Activated naive CD4-positive, alpha-beta T cell treated with anti-CD3 and anti-CD28 coated beads for 36 hours (primary cell): ENCODE measurements around the gene GPR78. TPM values are rescaled to one million over a fixed set of nuclear protein-coding genes. Genes with fewer than 3 reads are reported as not detected.

Experiments used
- CTCF ChIA-PET: fragments of 350-600 bp; sonication (Branson Sonifier 250); formaldehyde crosslinking; loops from one replicate; lab custom pipeline; 2021; ENCODE audit warnings: antibody characterized with exemption; lab: Charles Lee
- DNase-seq: peaks from one replicate; pipeline ENCODE4 v3.0.0-alpha.2; 2020
- H3K27ac Mint-ChIP-seq: one replicate; pipeline ENCODE4 v1.8.0; 2021; ENCODE audit warnings: mild to moderate bottlenecking, mixed read lengths
- H3K27me3 Mint-ChIP-seq: one replicate; pipeline ENCODE4 v1.8.0; 2021; ENCODE audit warnings: low read depth, mixed read lengths
- H3K36me3 Mint-ChIP-seq: one replicate; pipeline ENCODE4 v1.8.0; 2021; ENCODE audit warnings: low read depth, mixed read lengths
- H3K4me1 Mint-ChIP-seq: one replicate; pipeline ENCODE4 v1.8.0; 2021; ENCODE audit warnings: low read depth, mixed read lengths
- H3K4me3 Mint-ChIP-seq: one replicate; pipeline ENCODE4 v1.8.0; 2021; ENCODE audit warnings: mild to moderate bottlenecking, moderate library complexity, mixed read lengths
- H3K9me3 Mint-ChIP-seq: one replicate; pipeline ENCODE4 v1.8.0; 2021; ENCODE audit warnings: mixed read lengths
- intact Hi-C: fragments of 100-400 bp; cut with micrococcal nuclease; formaldehyde crosslinking; loops from one replicate; pipeline ENCODE4 v1.15.1; 2023
- total RNA-seq, 2 experiments: library from RNA; stranded (reverse); gene quantifications; one replicate each; pipeline ENCODE4 v1.2.3, GENCODE V29; 2021

Gene GPR78
- total RNA-seq, 2 experiments from 2014 or later, result not detected

DNA sequence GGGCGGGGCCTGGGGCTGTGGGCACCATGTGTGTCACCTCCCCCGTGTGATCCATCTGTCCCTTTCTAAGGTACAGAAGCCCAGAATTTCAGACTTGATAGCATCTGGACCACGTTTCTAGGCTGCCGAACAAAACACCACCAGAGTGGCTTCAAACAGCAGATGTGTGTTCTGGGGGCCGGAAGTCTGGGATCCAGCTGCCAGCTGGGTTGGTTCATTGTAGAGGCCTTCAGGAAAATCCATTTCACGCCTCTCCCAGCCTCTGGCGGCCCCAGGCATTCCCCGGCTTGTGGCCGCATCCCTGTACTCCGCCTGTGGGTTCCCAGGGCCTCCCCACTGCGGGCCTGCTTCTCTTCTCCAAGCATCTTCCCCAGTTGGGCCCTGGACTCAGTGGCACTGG, 39.6 kb upstream of the GPR78 start:
- Mint-ChIP-seq H3K4me3 (no peak overlapping the region), H3K27ac (no peak overlapping the region), H3K9me3 (no peaks in the 10 kb centered on the region), H3K36me3 (no peaks in the 10 kb centered on the region), H3K4me1 (peaks cover 6% of the 10 kb centered on the region), H3K27me3 (no peaks in the 10 kb centered on the region)
- intact Hi-C loops, result no loop called here
- CTCF ChIA-PET, result no interaction called here
- DNase-seq, result no peak

DNA sequence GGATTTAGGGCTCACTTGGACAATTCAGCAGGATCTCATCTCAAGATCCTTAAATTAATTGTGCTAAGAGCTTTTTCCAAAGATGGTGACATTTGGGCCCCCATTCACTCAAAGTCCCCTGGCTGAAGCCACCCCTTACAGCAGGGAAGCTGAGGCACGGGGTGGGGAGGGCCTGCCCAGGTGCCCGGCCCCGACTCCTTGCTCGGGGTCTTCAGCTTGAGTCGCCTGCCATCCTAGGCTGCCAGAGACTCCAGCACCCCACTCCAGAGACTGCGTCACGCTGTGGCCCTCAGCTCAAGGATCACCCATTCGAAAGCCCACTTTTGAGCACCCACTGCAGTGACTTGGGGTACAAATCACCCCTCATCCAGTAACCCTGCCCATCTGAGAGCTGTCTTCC, 39.2 kb upstream of the GPR78 start:
- CTCF ChIA-PET, result no interaction called here
- Mint-ChIP-seq H3K9me3 (no peaks in the 10 kb centered on the region), H3K27me3 (no peaks in the 10 kb centered on the region), H3K4me1 (peaks cover 6% of the 10 kb centered on the region), H3K36me3 (no peaks in the 10 kb centered on the region), H3K4me3 (no peak overlapping the region), H3K27ac (no peak overlapping the region)
- DNase-seq, result no peak
- intact Hi-C loops, result no loop called here

DNA sequence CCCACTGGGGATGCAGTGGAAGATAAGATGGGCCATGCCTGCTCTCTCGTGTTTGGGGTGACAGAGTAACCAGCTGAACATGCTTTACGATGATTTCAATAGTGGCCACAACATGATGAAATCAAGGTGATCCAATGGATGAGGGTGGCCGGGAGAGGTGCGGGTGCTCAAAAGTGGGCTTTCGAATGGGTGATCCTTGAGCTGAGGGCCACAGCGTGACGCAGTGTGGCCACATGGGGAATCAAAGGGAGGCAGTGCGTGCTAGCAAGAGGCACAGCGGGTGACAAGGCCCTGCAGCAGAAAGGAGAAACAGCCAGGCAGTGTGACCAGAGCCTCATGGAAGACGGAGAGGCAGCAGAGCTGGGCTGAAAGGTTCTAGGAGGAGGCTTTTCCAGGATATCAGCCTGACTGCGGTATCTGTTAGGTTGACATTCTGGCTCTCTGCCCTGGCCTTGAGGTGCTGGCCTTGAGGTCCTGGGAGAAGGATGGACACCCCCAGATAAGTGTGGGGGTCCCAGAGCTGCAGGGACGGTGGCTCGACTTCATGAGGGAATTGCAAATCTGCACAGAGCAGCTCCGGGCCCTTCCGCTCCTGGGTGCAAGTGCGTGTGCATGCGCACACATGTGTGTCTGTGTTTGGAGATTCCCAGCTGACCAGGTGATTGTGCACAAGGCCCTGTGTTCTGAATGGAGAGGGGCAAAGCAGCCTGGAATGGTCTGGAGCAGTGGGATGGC, 38.0 kb upstream of the GPR78 start:
- H3K4me1 Mint-ChIP-seq, result peaks cover 6% of the 10 kb centered on the region
- H3K27ac Mint-ChIP-seq, result no peak overlapping the region
- H3K27me3 Mint-ChIP-seq, result no peaks in the 10 kb centered on the region
- DNase-seq, result no peak
- intact Hi-C loops, result no loop called here
- H3K36me3 Mint-ChIP-seq, result no peaks in the 10 kb centered on the region
- CTCF ChIA-PET, result no interaction called here
- H3K4me3 Mint-ChIP-seq, result no peak overlapping the region
- H3K9me3 Mint-ChIP-seq, result no peaks in the 10 kb centered on the region

DNA sequence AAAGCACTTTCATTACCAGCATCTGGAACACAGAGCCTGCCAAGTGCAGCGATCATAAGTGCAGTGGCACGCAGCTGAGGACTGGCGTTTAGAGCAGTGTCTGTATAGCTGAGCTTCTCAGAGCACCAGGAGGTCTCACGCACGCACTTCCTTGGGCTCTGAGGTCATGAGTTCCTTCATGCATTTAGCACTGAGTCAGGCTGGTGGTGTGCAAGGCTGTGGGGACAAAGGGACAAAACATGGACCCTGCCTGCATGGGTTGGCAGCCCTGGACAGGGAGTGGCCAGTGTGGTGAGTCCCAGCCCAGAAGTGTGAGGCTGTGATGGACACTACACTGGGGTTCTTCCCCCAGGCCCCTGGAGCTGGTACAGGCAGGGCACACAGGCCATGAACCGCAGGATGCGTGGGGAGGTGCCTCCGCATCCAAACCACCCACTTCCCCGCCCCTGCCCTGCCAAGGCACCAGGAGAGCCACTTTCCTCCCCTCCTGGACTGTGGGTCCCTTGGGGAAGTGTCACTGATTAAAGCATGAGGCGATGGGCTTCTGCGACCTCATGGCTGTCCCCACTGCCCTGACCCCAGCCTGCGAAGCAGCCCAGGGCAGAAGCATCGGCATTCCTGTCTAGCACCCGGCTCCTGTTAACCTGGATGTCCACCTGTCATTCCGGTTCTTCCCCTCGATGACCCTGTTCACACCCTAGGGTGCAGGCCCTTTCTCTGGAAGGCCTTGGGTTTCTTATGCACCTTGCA, 37.2 kb upstream of the GPR78 start:
- no peaks in the 10 kb centered on the region for H3K27me3 Mint-ChIP-seq
- H3K9me3 Mint-ChIP-seq, result no peaks in the 10 kb centered on the region
- CTCF ChIA-PET, result no interaction called here
- no peak overlapping the region for H3K4me3 Mint-ChIP-seq
- no peaks in the 10 kb centered on the region for H3K36me3 Mint-ChIP-seq
- intact Hi-C loops, result no loop called here
- no peak overlapping the region for H3K27ac Mint-ChIP-seq
- H3K4me1 Mint-ChIP-seq, result peaks cover 6% of the 10 kb centered on the region
- DNase-seq, result no peak

DNA sequence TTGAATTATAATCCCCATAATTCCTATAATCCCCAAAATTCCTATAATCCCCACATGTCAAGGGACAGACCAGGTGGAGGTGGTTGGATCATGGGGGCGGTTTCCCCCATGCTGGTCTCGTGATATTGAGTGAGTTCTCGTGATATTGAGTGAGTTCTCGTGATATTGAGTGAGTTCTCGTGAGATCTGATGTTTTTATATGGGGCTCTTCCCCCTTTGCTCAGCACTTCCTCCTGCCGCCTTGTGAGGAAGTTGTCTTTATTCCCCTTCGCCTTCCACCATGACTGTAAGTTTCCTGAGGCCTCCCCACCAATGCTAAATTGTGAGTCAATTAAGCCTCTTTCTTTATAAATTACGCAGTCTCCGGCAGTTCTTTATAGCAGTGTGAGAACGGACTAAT, 36.6 kb upstream of the GPR78 start:
- H3K4me1 Mint-ChIP-seq, result peaks cover 6% of the 10 kb centered on the region
- no peak overlapping the region for H3K27ac Mint-ChIP-seq
- H3K36me3 Mint-ChIP-seq, result no peaks in the 10 kb centered on the region
- H3K4me3 Mint-ChIP-seq, result no peak overlapping the region
- intact Hi-C loops, result no loop called here
- no peaks in the 10 kb centered on the region for H3K27me3 Mint-ChIP-seq
- DNase-seq, result no peak
- no peaks in the 10 kb centered on the region for H3K9me3 Mint-ChIP-seq
- CTCF ChIA-PET, result no interaction called here

DNA sequence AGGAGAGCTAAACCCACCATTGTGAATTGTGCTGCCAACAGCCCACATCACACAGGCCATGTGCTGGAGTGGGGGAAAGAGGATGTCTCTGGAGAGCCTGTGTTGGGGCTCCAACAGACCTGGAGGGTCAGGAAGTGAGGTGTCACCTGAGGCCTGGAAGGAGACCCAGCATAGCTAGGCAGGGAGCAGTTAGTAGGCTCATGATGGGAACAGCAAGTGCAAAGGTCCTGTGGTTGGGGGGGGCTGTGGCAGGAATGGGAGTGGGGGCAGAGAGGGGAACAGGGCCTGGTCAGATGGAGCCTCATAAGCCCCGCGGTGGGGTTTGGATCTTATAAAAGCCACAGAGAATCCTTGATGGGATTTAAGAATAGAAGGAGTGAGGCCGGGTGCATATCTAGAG, 35.9 kb upstream of the GPR78 start:
- Mint-ChIP-seq H3K9me3 (no peaks in the 10 kb centered on the region), H3K4me1 (peaks cover 6% of the 10 kb centered on the region), H3K27me3 (no peaks in the 10 kb centered on the region), H3K27ac (no peak overlapping the region), H3K4me3 (no peak overlapping the region), H3K36me3 (no peaks in the 10 kb centered on the region)
- CTCF ChIA-PET, result no interaction called here
- intact Hi-C loops, result no loop called here
- no peak for DNase-seq

DNA sequence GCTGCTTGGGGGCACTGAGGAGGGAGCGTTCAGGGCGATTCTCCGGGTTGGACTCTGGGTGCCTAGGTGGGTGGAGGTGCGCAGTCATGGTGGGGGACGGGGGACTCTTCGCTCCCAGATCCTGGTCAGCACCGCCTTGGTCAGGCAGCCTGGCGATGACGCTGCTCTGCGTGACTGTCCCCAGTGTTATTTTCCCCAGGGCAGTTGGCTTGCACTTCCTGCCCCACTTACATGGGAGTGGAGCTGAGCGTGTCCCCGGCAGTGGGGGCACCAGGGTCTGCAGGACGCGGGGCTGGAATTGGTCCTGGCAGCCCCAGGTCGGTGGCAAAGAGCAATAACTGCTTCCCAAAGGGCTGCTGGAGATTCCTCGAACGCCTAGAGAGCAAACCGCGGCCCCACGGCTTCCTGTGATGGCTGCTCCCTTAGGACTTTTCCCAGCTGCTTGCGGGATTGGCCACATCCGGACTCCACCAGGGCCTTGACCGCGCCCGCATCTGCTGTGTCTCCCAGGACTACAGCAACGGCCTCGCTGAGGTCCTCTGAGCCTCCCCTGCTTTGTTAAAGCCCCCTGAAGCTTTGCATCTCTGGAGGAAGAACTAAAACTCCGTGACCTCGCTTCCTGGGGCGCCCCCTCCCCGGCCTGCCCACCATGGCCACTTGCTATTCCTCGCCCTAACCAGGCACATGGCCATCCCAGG, 35.3 kb upstream of the GPR78 start:
- CTCF ChIA-PET, result no interaction called here
- H3K9me3 Mint-ChIP-seq, result no peaks in the 10 kb centered on the region
- no peak overlapping the region for H3K4me3 Mint-ChIP-seq
- no peaks in the 10 kb centered on the region for H3K27me3 Mint-ChIP-seq
- intact Hi-C loops, result no loop called here
- peaks cover 5% of the 10 kb centered on the region for H3K4me1 Mint-ChIP-seq
- DNase-seq, result no peak
- H3K36me3 Mint-ChIP-seq, result no peaks in the 10 kb centered on the region
- H3K27ac Mint-ChIP-seq, result no peak overlapping the region

DNA sequence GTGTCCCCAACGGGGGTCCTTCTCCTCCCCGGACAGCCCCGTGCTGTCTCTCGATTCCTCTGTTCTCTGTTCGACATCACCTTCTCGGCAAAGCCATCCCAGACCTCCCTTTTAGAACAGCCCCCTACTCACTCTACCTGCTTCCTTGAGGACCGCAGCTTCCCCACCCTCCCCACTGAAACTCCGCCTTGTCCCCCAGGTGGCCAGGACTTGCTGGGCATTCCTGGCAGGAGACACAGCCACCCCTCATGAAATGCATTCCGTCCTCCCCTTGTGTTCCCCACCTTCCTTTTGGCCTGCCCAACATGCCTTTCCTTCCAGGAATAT, 34.8 kb upstream of the GPR78 start:
- intact Hi-C loops, result no loop called here
- Mint-ChIP-seq H3K36me3 (no peaks in the 10 kb centered on the region), H3K4me1 (no peaks in the 10 kb centered on the region), H3K9me3 (no peaks in the 10 kb centered on the region), H3K27ac (no peak overlapping the region), H3K27me3 (no peaks in the 10 kb centered on the region), H3K4me3 (no peak overlapping the region)
- CTCF ChIA-PET, result no interaction called here
- no peak for DNase-seq

DNA sequence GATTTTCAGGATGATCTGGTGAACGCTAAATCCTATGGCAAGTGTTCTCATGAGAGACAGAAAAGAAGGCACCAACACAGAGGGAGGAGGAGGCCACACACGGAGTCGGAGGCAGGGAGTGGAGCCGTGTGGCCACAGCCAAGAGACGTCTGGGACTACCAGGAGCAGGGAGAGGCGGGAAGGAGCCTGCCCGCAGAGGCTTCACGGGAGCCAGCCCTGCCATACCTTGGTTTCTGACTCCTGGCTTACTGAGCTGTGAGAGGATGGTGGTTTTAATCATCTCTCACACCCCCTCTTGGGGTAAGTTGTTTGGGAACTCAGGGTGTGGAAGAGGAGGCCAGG, 33.5 kb upstream of the GPR78 start:
- CTCF ChIA-PET, result no interaction called here

DNA sequence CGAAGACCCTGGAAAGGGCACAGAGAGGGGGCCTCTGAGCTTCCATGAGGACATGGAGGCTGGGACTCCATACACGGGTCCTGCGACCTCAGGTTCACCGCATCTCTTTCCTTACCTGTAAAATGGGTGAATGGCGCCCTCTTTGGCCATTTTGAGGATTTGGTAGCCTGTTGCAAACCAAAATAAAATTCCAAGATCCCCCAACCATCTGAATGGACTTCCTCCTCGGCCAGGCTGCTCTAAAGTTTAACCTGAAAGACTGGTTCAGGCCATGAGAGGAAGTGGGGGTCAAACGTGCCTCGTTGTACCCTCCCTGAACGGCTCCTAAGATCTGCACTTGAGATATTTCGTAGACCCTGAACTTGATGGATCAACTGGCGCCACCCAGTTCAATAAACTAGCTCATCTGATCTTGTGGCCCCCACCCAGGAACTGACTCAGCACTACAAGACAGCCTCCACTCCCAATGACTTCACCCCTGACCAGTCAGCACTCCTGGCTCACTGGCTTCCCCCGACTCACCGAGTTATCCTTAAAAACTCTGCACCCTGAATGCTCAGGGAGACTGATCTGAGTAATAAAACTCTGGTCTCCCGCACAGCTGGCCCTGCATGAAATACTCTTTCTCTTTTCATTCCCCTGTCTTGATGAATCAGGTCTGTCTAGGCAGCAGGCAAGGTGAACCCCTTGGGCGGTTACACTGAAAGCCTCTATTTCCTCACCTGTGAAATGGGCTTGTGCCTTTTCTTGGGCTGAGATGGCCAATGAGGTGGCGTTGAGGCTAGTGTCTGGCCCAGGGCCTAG, 32.9 kb upstream of the GPR78 start:
- H3K27me3 Mint-ChIP-seq, result no peaks in the 10 kb centered on the region
- H3K4me1 Mint-ChIP-seq, result no peaks in the 10 kb centered on the region
- no peak overlapping the region for H3K4me3 Mint-ChIP-seq
- DNase-seq, result no peak
- CTCF ChIA-PET, result no interaction called here
- H3K27ac Mint-ChIP-seq, result no peak overlapping the region
- no peaks in the 10 kb centered on the region for H3K36me3 Mint-ChIP-seq
- no peaks in the 10 kb centered on the region for H3K9me3 Mint-ChIP-seq
- intact Hi-C loops, result loop anchor here (2.0 kb wide), 1 partner anchor 79 kb away; no protein-coding TSS in a partner anchor

More for the DNA sequence above, 33.5 kb upstream of the GPR78 start:
- Mint-ChIP-seq H3K9me3 (no peaks in the 10 kb centered on the region), H3K36me3 (no peaks in the 10 kb centered on the region), H3K27ac (no peak overlapping the region), H3K27me3 (no peaks in the 10 kb centered on the region), H3K4me3 (no peak overlapping the region), H3K4me1 (no peaks in the 10 kb centered on the region)
- DNase-seq, result no peak
- intact Hi-C loops, result loop anchor here (2.0 kb wide), 1 partner anchor 78 kb away; no protein-coding TSS in a partner anchor

DNA sequence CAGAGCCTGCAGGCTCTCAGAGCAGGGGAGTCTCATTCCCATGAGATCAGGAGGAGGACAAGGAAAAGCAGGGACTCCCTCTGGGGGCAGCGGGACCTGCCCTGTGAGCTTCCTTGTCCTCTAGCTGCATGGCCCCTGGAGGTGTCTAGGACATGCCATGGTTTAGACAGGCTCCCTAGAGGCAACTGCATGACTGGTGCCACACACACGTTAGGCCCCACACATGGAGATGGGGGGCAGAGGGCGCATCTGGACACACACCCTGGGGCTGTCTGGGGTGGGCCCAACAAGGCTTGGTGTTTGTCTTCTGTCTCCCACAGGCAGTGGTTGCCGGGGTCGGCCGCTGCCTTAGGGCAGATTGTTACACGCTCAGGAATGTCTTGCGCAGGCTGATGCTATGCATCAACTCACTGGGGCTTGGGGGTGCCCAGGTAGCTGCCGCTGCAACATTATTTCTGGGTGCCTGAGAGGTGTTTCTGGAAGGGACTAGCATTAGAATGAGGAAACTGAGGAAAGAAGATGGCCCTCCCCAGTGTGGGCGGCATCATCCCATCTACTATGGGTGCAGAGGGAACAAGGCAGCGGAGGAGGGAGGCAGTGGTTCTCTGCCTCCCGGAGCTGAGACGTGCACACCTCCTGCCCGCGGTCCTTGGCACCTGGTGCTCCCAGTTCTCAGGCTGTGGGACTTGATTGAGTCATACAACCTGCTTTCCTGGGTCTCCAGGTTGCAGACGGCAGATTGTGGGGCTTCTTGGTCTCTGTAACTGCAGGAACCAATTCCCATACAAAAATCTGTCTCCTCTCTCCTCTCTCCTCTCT, 32.1 kb upstream of the GPR78 start:
- no peaks in the 10 kb centered on the region for H3K27me3 Mint-ChIP-seq
- CTCF ChIA-PET, result no interaction called here
- no peaks in the 10 kb centered on the region for H3K4me1 Mint-ChIP-seq
- H3K4me3 Mint-ChIP-seq, result no peak overlapping the region
- H3K9me3 Mint-ChIP-seq, result no peaks in the 10 kb centered on the region
- intact Hi-C loops, result loop anchor here (2.0 kb wide), 1 partner anchor 79 kb away; no protein-coding TSS in a partner anchor
- no peak for DNase-seq
- H3K27ac Mint-ChIP-seq, result no peak overlapping the region
- no peaks in the 10 kb centered on the region for H3K36me3 Mint-ChIP-seq
